Urinary bladder (tissue), 4 donors: ENCODE data around the gene GID4. TPM values are rescaled to one million over a fixed set of nuclear protein-coding genes. Genes with fewer than 3 reads are reported as not detected.

Source experiments
- DNase-seq: peaks from one replicate; pipeline ENCODE4 v3.0.0-alpha.2; 2015; ENCODE audit errors: extremely low spot score
- H3K27ac ChIP-seq: one replicate; pipeline ENCODE4 v1.5.1; 2013; ENCODE audit warnings: low read depth, mild to moderate bottlenecking, moderate library complexity
- H3K36me3 ChIP-seq: one replicate; pipeline ENCODE4 v1.6.1; 2013; ENCODE audit warnings: mild to moderate bottlenecking, moderate library complexity; ENCODE audit not compliant: insufficient read depth
- H3K4me1 ChIP-seq: one replicate; pipeline ENCODE4 v1.6.1; 2013; ENCODE audit warnings: mild to moderate bottlenecking, moderate library complexity; ENCODE audit not compliant: insufficient read depth
- H3K4me3 ChIP-seq: one replicate; pipeline ENCODE4 v1.5.1; 2013; ENCODE audit warnings: low read depth, low read length
- WGBS: extraction: QIAGEN DNeasy Blood & Tissue Kit; methylation state at CpG from one replicate; pipeline ENCODE4 v1.1.7; 2013; 5-methylcytosine and 5-hydroxymethylcytosine counted together
- polyA plus RNA-seq: library from polyadenylated mRNA; stranded (reverse); fragments of 200-250 nt; gene quantifications from one replicate; pipeline ENCODE4 v1.2.3, GENCODE V29; 2013
- total RNA-seq: library from RNA; depleted of rRNA; stranded (reverse); fragments of >200 nt; gene quantifications from one replicate; pipeline ENCODE4 v1.2.3, GENCODE V29; 2014
- donor health status: healthy with polysubstance abuse.
- donor health status: healthy.

The GID4 gene
- total and polyA plus RNA-seq, 2 donors = 9.5 to 14.6 TPM

DNA sequence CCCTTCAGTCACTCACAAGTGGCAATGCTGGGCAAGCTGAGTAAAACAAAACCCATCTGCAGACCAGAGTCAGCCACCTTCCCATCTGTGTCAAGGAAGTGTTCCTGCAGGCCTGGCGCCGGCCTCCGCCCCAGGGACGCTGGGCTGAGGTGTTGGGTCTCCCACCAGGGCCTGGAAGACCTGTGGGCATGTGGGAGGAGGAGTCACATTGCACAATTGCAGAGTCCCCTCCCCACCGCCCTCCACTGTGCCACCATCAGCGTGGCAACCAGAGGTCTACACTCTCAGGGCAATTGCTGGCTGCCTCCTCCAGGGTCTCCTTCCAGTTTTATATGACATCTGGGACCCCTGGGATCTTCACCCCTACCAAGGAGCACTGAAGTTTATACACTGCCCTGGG is 66.4 kb downstream of the GID4 start:
- no peaks in the 10 kb centered on the region for H3K4me1 ChIP-seq
- H3K4me3 ChIP-seq = no peak overlapping the region
- H3K36me3 ChIP-seq = peaks cover 2% of the 10 kb centered on the region
- H3K27ac ChIP-seq = no peak overlapping the region
- 93% methylated on average over 6 of the region's 6 CpGs for WGBS
- no peak for DNase-seq

DNA sequence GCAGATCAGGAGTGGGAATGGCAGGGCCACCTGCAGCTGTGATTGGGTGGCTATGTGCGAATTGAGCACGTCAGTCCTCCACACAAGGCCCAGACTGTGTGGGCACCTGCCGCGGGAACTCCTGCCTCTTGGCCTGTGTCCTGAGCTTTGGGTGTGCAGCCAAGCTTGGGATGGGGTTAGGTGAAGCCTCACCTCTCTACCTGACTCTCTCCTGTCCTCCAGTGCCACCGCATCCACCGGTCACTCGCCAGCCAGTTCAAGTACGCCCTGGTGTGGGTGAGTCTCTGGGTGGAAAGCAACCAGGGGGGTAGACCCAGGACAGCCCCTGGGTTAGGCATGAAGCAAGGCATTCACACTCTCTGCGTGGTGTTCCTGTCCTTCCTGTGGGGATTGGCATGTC is 67.0 kb downstream of the GID4 start:
- H3K36me3 ChIP-seq = no peaks in the 10 kb centered on the region
- no peak for DNase-seq
- 96% methylated on average over 9 of the region's 9 CpGs for WGBS
- H3K4me1 ChIP-seq = no peaks in the 10 kb centered on the region
- H3K4me3 ChIP-seq = no peak overlapping the region
- no peak overlapping the region for H3K27ac ChIP-seq

DNA sequence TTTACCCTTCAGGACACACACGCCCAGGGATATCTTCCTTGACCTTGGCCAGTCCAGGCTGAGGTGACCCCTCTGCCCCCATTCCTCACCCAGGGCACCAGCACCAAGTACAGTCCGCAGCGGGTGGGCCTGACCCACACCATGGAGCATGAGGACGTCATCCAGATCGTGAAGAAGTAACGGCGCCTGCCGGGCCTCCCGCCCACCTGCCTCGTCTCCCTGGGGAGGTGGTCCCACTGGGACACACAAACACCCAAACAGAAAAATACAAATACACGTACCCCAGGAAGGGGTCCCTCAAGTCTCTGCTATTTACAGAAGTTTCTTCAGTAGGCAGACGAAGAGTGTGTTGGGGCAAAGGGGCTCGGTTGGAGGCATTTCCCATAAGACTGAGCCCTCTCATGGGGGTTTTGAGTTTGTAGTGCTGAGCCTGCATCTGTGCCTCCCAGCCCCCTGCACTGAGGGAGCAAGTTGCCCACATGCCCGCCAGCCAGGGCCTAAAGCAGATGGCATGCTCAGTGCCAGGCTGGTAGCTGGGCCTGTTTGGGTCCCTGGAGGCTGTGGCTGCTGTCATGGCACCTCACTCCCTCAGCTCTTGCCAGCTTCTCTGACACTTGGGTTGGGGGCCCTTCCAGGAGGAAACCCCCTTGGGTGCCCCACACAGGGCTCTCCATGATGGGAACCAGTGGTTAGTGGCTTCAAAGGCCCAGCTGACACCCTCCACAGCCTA is 68.0 kb downstream of the GID4 start:
- Histone ChIP-seq H3K4me1 (no peaks in the 10 kb centered on the region), H3K27ac (no peak overlapping the region), H3K4me3 (no peak overlapping the region), H3K36me3 (no peaks in the 10 kb centered on the region)
- no peak for DNase-seq
- WGBS = 91% methylated on average over 14 of the region's 14 CpGs

DNA sequence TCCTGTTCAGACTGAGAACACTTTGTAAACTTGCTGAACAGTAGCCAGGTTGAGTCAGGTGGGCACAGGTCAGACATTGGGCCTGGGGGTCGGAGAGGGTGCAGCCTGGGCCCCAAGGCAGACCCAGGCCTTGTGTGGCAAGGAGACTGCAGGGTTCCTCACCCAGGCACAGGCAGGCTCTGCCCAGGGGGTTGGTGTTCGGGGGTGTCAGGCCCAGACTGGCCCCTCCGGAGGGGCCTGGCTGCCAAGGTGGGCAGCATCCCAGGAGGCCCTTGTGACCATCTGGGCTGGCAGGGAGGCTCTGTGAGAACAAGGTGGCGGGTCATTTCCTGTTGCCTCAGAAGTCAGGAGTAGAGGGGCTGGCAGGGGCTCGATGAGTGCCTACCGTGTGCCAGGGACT is 68.8 kb downstream of the GID4 start:
- H3K36me3 ChIP-seq = no peaks in the 10 kb centered on the region
- WGBS = 77% methylated on average over 6 of the region's 6 CpGs
- no peaks in the 10 kb centered on the region for H3K4me1 ChIP-seq
- no peak for DNase-seq
- no peak overlapping the region for H3K4me3 ChIP-seq
- H3K27ac ChIP-seq = no peak overlapping the region

DNA sequence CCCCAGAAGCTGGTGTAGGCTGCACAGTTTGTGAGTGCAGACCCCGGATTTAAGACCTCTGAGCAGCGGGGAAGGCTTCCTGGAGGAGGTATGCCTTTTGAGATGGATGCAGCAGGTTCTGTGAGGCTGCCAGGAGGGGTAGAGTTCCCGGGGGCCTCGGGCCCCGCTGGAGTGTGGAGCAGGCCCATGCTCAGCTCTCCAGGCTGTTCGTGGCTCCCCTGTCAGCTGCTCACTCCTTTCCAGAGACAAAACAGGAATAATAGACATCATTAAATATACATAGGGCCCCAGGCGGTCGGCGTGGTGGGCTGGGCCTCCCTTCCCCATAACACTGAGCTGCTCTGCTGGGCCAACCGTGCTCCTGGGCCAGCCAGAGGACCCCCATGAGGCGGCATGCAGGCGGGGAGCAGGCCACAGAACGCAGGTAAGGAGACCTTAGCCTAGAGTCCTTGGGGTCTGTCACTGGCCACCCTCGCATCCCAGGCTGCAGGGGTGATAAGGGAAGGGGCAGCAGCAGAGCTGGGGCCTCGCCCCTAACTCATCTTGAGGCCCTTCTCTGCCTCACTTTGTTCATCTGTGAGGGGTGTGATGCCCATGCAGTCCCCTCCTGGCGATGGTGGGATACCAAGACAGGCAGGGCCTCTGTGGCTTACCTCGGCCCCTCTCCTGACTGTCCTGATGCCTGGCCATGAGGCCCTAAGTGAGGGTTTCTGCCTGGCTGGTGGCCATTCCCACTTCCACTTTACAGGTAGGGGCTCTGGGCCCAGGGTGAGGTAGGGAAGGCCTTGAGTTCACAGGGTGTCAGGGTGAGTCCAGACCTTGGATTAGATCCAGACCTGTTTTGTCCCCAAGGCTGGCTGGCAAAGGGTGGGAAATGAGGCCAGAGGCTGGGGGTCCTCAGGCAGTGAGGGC is 69.4 kb downstream of the GID4 start, which contains the start of gene MYO15A:
TSS of gene MYO15A (plus strand) at position 356 of the 912 bp plus-strand sequence. CDS start 10,045 bp downstream, outside the sequence.
- no peaks in the 10 kb centered on the region for H3K36me3 ChIP-seq
- 58% methylated on average over 17 of the region's 17 CpGs for WGBS

DNA sequence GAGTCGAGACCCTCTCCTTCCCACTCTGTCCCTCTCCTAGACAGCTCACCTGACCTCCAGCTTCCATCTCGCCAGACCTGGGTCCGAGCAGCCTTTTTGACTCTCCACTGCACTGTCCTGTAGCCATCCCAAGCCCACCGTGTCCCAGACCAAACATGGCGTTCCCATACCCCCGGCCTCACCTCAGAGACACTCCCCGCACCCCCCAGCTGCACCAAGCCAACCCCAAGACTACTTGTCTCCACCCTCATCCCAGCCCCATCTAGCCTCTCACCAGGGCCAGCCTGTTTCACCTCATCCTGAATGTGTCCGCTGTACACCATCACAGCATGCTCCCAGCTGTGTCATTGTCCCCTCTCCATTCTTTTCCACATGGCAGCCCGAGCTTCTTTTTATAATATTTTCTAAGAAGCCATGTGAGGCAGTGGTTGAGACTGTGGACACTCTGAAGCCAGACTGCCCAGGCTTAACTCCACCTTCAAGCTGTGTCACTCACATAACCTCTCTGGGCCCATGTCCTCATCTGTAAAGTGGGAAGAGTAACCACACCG is 70.8 kb downstream of the GID4 start:
- WGBS = 76% methylated on average over 10 of the region's 10 CpGs
- H3K36me3 ChIP-seq = no peaks in the 10 kb centered on the region
- DNase-seq = no peak
- H3K27ac ChIP-seq = no peak overlapping the region
- no peaks in the 10 kb centered on the region for H3K4me1 ChIP-seq
- H3K4me3 ChIP-seq = no peak overlapping the region

More for the DNA sequence above, 69.4 kb downstream of the GID4 start, which contains the start of gene MYO15A:
- H3K4me1 ChIP-seq = no peaks in the 10 kb centered on the region
- DNase-seq = no peak
- H3K27ac ChIP-seq = no peak within 1 kb of the TSS
- H3K4me3 ChIP-seq = no peak within 1 kb of the TSS

DNA sequence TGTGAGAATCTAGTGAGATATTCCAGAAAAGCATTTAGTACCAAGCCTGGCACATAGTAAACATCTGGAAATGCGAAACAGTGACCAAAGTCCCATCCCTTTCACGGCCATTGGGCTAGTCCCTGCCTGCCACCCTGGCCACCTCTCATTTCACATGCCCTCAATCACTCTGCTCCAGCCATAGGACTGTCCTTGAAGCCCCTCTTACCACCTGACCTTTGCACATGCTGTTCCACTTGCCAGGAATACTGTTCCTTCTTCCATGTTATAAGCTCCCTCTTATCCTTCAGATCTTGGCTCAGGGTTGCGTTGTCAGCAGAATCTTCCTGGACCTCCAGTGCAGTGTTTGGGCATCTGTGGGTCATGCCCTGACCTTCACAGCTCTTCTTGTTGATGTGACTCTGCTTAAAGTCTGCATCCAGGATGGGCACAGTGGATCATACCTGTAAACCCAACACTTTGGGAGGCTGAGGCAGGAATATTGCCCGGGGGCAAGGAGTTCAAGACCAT is 71.5 kb downstream of the GID4 start:
- Histone ChIP-seq H3K27ac (no peak overlapping the region), H3K4me1 (no peaks in the 10 kb centered on the region), H3K4me3 (no peak overlapping the region), H3K36me3 (no peaks in the 10 kb centered on the region)
- 81% methylated on average over 4 of the region's 4 CpGs for WGBS
- no peak for DNase-seq

DNA sequence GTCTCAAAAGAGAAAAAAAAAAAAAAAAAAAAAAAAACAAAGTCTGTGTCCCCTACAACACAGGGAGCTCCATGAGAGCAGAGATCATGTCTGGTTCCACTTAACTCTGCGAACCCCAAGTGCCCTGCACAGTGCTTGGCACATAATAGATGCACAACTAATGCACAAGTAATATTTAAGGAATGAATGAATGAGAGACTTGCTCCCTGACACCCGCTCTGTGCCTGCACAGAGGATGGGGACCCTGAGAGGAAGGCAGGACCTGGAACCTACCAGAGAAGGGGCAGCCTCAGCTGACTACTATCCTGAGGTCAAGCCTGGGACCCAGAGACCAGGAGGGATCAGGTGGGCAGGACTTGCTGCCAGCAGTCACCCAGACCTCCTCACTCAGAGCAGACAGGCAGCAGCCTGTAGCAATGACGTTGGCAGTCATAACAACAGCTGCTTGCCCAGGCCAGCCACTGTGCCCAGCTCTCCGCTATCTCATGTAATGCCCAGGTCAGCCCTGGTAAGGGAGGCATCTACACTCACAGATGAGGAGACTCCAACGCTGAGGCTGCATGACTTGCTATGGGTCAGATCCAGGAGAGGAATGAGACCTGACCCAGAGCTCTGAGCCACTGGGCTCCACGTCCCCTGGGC is 72.2 kb downstream of the GID4 start:
- H3K4me3 ChIP-seq = no peak overlapping the region
- no peak for DNase-seq
- H3K27ac ChIP-seq = no peak overlapping the region
- H3K4me1 ChIP-seq = no peaks in the 10 kb centered on the region
- 71% methylated on average over 6 of the region's 6 CpGs for WGBS
- no peaks in the 10 kb centered on the region for H3K36me3 ChIP-seq

DNA sequence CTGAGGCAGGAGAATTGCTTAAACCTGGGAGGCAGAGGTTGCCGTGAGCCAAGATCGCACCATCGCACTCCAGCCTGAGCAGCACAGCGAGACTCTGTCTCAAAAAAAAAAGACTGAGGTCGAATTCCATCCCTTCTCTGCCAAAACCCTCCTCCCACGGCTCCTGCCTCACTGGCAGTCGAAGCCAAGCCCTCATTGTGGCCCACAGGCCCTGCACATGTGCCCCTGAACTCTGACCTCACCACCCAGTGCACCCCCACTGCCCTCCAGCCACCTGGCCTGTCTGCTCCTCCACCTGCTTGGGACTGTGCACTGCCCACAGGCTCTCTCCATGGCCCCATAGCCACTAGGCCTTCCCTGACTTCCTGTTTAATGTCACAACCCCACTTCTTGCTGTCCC is 76.3 kb downstream of the GID4 start:
- Histone ChIP-seq H3K36me3 (no peaks in the 10 kb centered on the region), H3K4me3 (no peak overlapping the region), H3K27ac (no peak overlapping the region), H3K4me1 (no peaks in the 10 kb centered on the region)
- 78% methylated on average over 7 of the region's 7 CpGs for WGBS
- no peak for DNase-seq

DNA sequence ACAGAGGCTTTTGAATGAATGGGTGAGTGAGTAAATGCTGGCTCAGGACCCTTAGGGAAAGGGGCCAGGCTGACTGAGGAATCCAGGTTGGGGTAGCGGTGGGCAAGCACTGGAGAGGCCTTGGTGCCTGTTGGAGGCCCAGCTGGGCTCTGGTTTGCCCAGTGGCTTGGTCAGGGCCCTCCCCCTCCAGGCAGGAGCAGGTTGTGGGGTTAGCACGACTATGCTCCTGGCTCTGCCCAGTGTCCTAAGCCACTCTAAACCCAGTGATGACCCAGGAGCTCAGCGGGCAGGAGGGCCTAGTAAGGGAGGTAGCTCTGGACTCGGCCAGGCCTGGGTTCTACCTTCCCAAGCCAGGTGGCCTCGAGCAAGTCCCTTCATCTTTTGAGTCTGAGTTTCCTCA is 76.9 kb downstream of the GID4 start:
- DNase-seq = no peak
- 88% methylated on average over 5 of the region's 5 CpGs for WGBS
- H3K4me3 ChIP-seq = no peak overlapping the region
- H3K4me1 ChIP-seq = no peaks in the 10 kb centered on the region
- H3K36me3 ChIP-seq = no peaks in the 10 kb centered on the region
- H3K27ac ChIP-seq = no peak overlapping the region

DNA sequence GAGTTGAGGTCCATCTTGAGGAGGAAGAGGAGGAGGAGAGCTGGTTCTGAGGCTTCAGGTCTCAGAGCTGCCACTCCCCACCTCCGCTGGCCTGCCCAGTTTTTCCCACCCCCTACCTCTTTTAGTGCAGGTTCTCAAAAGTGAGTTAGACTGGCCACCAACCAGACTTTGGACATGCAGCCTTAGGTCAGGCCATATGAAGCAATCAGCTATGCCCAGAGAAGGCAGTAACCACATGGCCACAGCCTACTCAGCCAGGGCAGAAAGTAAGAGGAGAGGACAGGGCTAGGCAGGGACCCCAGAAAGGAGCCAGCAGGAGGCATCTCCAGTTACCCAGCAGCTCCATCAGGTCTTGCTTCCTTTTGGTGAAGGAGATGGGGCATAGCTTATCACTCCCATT is 78.3 kb downstream of the GID4 start:
- 95% methylated on average over 1 of the region's 1 CpG for WGBS
- no peaks in the 10 kb centered on the region for H3K4me1 ChIP-seq
- H3K36me3 ChIP-seq = no peaks in the 10 kb centered on the region
- no peak overlapping the region for H3K27ac ChIP-seq
- DNase-seq = no peak
- H3K4me3 ChIP-seq = no peak overlapping the region
